Caco-2 (cell line): ENCODE data around the gene FXYD1. TPM values are rescaled to one million over a fixed set of nuclear protein-coding genes. Genes with fewer than 3 reads are reported as not detected.

ENCODE experiments used
- BruUV-seq: library from RNA; stranded (reverse); fragments of 400-500 nt; replicated peaks from 2 replicates; lab custom pipeline; 2021; lab: Mats Ljungman, UMichigan
- CTCF ChIA-PET: fragments of 300-600 bp; sonication (Branson Sonifier 250); formaldehyde crosslinking; loops from one replicate; lab custom pipeline; 2022; ENCODE audit warnings: antibody characterized with exemption; lab: Charles Lee
- POLR2A ChIA-PET: fragments of 300-600 bp; sonication (Branson Sonifier 250); formaldehyde crosslinking; loops from one replicate; lab custom pipeline; 2022; ENCODE audit warnings: antibody characterized with exemption; lab: Charles Lee
- DNase-seq, 2 experiments: peaks; one replicate each; pipeline versions ENCODE4 v3.0.0 to v3.0.0-alpha.2; 2020 to 2022
- H3K27me3 ChIP-seq: replicated peaks from 2 replicates; pipeline ENCODE4 v1.6.0; 2011; ENCODE audit warnings: low read length; ENCODE audit not compliant: control insufficient read depth, insufficient read depth
- H3K36me3 ChIP-seq: 2 replicates; pipeline ENCODE4 v1.5.1; 2011; ENCODE audit warnings: low read length; ENCODE audit not compliant: control insufficient read depth, insufficient read depth
- H3K4me1 ChIP-seq: fragments of 250-450 bp; sonication (Bioruptor Pico); 2 replicates; pipeline ENCODE4 v1.5.1; 2020; ENCODE audit warnings: mild to moderate bottlenecking
- H3K4me3 ChIP-seq: 2 replicates; pipeline ENCODE4 v1.5.1; 2011; ENCODE audit warnings: low read depth, mild to moderate bottlenecking, control low read depth, low read length
- H3K9me3 ChIP-seq: fragments of 250-450 bp; sonication (Bioruptor Pico); 2 replicates; pipeline ENCODE4 v1.5.1; 2020; ENCODE audit warnings: mild to moderate bottlenecking, moderate library complexity
- H3K27ac Mint-ChIP-seq: one replicate; pipeline ENCODE4 v1.8.0; 2022; ENCODE audit warnings: mixed read lengths; ENCODE audit not compliant: unreplicated experiment
- H3K27me3 Mint-ChIP-seq: one replicate; pipeline ENCODE4 v1.8.0; 2022; ENCODE audit warnings: mixed read lengths; ENCODE audit not compliant: insufficient read depth, unreplicated experiment
- H3K36me3 Mint-ChIP-seq: one replicate; pipeline ENCODE4 v1.8.0; 2022; ENCODE audit warnings: mild to moderate bottlenecking, mixed read lengths; ENCODE audit not compliant: insufficient read depth, unreplicated experiment
- H3K4me1 Mint-ChIP-seq: one replicate; pipeline ENCODE4 v1.8.0; 2022; ENCODE audit warnings: low read depth, mixed read lengths; ENCODE audit not compliant: unreplicated experiment
- H3K4me3 Mint-ChIP-seq: one replicate; pipeline ENCODE4 v1.8.0; 2022; ENCODE audit warnings: mild to moderate bottlenecking, moderate library complexity, mixed read lengths; ENCODE audit not compliant: unreplicated experiment
- H3K9me3 Mint-ChIP-seq: one replicate; pipeline ENCODE4 v1.8.0; 2022; ENCODE audit warnings: mixed read lengths; ENCODE audit not compliant: unreplicated experiment
- CTCF ChIP-seq, 2 experiments: fragments of 200-600 bp in 1 of 2; IDR thresholded peaks; 1 replicate in 1 of 2; 2 replicates in 1 of 2; pipeline versions ENCODE4 v1.5.1 to v1.8.0; 2011 to 2022; ENCODE audit warnings: antibody characterized with exemption in 1 of 2, control low read depth in 1 of 2, inconsistent platforms in 1 of 2, low read depth in 1 of 2, low read length in 1 of 2, mild to moderate bottlenecking in 1 of 2, moderate library complexity in 1 of 2; ENCODE audit not compliant: insufficient read depth in 1 of 2, severe bottlenecking in 1 of 2, unreplicated experiment in 1 of 2
- intact Hi-C: fragments of 100-400 bp; cut with micrococcal nuclease; formaldehyde crosslinking; loops from one replicate; pipeline ENCODE4 v1.10.0; 2022; ENCODE audit not compliant: unreplicated experiment
- total RNA-seq: library from RNA; stranded (reverse); gene quantifications from 2 replicates; pipeline ENCODE4 v1.2.3, GENCODE V29; 2022

Gene FXYD1
- total RNA-seq, 1 experiment from 2014 or later = not detected

GRCh38 chr19:35105411-35106290 lies 33.0 kb upstream of the FXYD1 start:
- POLR2A ChIA-PET = no interaction called here
- H3K4me3 Mint-ChIP-seq = no peak overlapping the region
- peaks cover 7% of the 10 kb centered on the region for H3K4me1 Mint-ChIP-seq
- Histone ChIP-seq H3K4me3 (no peak overlapping the region), H3K4me1 (peaks cover 5% of the 10 kb centered on the region; the same call in 1 of the 2 replicates), H3K27me3 (no peaks in the 10 kb centered on the region), H3K9me3 (peaks cover 7% of the 10 kb centered on the region; the same call in 1 of the 2 replicates), H3K36me3 (no peaks in the 10 kb centered on the region)
- H3K9me3 Mint-ChIP-seq = peaks cover 9% of the 10 kb centered on the region
- no peak for TF ChIP-seq CTCF (IDR thresholded peaks at IDR 0.05; ENCODE audit: insufficient read depth in 1 of 2, low read depth in 1 of 2, low read length in 1 of 2, severe bottlenecking in 1 of 2, unreplicated experiment in 1 of 2)
- no peaks in the 10 kb centered on the region for H3K36me3 Mint-ChIP-seq
- intact Hi-C loops = no loop called here
- DNase-seq = no peak
- H3K27ac Mint-ChIP-seq = no peak overlapping the region
- no TSS peak for BruUV-seq
- no peaks in the 10 kb centered on the region for H3K27me3 Mint-ChIP-seq
- CTCF ChIA-PET = no interaction called here

DNA sequence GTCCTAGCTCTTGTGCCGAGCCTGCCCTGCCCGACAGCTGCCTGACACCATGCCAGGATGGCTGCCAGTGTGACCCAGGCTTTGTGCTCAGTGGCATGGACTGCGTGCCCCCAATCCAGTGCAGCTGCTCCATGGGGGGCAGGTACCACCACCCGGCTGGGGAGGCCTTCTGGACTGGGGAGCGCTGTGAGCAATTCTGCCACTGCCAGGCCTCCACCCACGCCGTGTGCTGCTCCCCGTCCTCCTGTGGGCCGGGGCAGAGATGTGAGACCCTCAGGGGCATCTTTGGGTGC lies 32.4 kb upstream of the FXYD1 start:
- H3K4me1 Mint-ChIP-seq = peaks cover 7% of the 10 kb centered on the region
- no peak for DNase-seq
- H3K9me3 Mint-ChIP-seq = peaks cover 9% of the 10 kb centered on the region
- Histone ChIP-seq H3K27me3 (no peaks in the 10 kb centered on the region), H3K4me3 (no peak overlapping the region), H3K36me3 (no peaks in the 10 kb centered on the region), H3K9me3 (peaks cover 7% of the 10 kb centered on the region; the same call in 1 of the 2 replicates), H3K4me1 (peaks cover 5% of the 10 kb centered on the region; the same call in 1 of the 2 replicates)
- no peaks in the 10 kb centered on the region for H3K27me3 Mint-ChIP-seq
- no peaks in the 10 kb centered on the region for H3K36me3 Mint-ChIP-seq
- no TSS peak for BruUV-seq
- CTCF ChIA-PET = no interaction called here
- intact Hi-C loops = no loop called here
- POLR2A ChIA-PET = no interaction called here
- TF ChIP-seq CTCF (IDR thresholded peaks at IDR 0.05; ENCODE audit: insufficient read depth in 1 of 2, low read depth in 1 of 2, low read length in 1 of 2, severe bottlenecking in 1 of 2, unreplicated experiment in 1 of 2) = no peak
- H3K4me3 Mint-ChIP-seq = no peak overlapping the region
- no peak overlapping the region for H3K27ac Mint-ChIP-seq

GRCh38 chr19:35106898-35107541 lies 31.6 kb upstream of the FXYD1 start:
- no TSS peak for BruUV-seq
- DNase-seq = no peak
- peaks cover 9% of the 10 kb centered on the region for H3K9me3 Mint-ChIP-seq
- Histone ChIP-seq H3K4me3 (no peak overlapping the region), H3K9me3 (peaks cover 7% of the 10 kb centered on the region; the same call in 1 of the 2 replicates), H3K36me3 (no peaks in the 10 kb centered on the region), H3K27me3 (no peaks in the 10 kb centered on the region), H3K4me1 (peaks cover 5% of the 10 kb centered on the region; the same call in 1 of the 2 replicates)
- TF ChIP-seq CTCF (IDR thresholded peaks at IDR 0.05; ENCODE audit: insufficient read depth in 1 of 2, low read depth in 1 of 2, low read length in 1 of 2, severe bottlenecking in 1 of 2, unreplicated experiment in 1 of 2) = no peak
- peaks cover 7% of the 10 kb centered on the region for H3K4me1 Mint-ChIP-seq
- intact Hi-C loops = no loop called here
- ChIA-PET CTCF (no interaction called here), POLR2A (no interaction called here)
- H3K27ac Mint-ChIP-seq = no peak overlapping the region
- H3K27me3 Mint-ChIP-seq = no peaks in the 10 kb centered on the region
- no peak overlapping the region for H3K4me3 Mint-ChIP-seq
- no peaks in the 10 kb centered on the region for H3K36me3 Mint-ChIP-seq
